NCI-H82 (cell line): ENCODE measurements around the gene HAPLN3.
"Not testable (repeated sequence)": the region's sequence is repeated elsewhere in the genome, so short reads cannot be mapped to it uniquely, and the experiment has no call there.

Experiments
- DNase-seq: peaks from one replicate; lab custom pipeline; 2025; lab: John Stamatoyannopoulos, UW

Gene HAPLN3

DNA sequence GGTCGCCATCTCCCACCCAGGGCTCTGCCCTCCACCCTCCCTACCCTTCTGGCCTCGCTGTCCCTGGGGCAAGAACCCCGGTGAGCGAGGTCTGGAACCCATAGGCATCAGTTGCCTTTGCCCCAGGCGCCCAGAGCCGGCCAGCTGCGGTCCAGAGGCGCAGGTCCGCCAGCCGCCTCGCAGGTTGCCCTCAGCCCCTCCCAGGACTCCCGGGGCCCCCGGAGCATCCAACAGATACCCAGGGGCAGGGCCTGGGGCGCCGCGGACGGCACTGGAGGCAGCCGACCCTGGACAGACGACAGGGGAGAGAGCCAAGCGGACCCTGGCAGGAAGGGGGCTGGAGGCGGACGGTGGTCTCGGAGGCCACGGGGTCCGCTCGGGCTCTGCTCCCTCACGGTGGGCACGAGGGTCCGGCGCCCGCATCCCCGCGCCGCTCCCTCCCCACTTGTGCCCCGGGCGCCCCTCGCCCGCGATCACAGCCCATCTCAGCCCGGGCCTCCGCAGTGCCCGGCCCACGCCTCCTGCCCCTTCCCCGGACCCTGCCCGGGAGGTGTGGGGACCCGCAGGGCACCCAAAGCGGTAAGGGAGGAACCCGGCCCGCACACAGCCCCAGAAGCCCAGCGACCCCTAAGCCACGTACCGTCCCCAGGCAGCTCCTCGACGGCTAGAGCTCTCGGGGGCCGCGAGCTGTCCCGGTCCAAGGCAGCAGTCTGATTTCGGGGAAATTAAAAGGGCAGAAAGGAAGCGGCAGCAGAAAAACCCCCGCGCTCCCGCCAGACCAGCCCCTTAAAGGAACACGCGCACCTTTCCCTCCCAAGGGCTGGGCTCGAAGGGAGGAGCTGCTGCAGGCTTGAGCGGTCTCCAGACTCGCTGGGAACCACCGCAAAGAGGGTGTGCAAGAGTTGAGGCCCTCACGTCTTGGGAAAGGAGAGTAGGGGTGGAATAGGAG, at the start of gene HAPLN3:
Gene HAPLN3 (minus strand): TSS at position 726 of the 949 bp plus-strand sequence. CDS start 8,246 bp downstream, outside the sequence.
- DNase-seq, result peak; percentile 63

GRCh38 chr15:88940110-88940675, 44.8 kb upstream of the HAPLN3 start:
- no peak for DNase-seq

- DNase-seq, result no peak
These were observed 44.1 kb upstream of the HAPLN3 start for GRCh38 chr15:88939486-88939806.

- DNase-seq, result no peak
These were observed 43.6 kb upstream of the HAPLN3 start for GRCh38 chr15:88938802-88939485.

DNA sequence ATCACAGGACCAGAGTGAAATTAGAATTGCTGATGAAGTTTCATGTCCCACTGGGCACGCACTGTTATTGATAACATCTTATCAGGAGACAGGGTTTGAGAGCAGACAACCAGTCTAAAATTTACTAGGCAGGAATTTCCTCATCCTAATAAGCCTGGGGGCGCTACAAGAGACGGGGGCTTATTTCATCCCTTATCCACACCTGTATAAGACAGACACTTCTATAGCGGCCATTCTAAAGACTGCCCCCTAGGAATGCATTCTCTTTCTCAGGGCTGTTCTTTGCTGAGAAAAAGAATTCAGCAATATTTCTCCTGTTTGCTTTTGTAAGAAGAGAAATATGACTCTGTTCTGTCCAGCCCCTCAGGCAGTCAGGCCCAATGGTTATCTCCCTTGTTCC, 39.1 kb upstream of the HAPLN3 start:
- DNase-seq, result not testable (repeated sequence)

GRCh38 chr15:88932875-88933330, 37.6 kb upstream of the HAPLN3 start:
- DNase-seq, result no peak

DNA sequence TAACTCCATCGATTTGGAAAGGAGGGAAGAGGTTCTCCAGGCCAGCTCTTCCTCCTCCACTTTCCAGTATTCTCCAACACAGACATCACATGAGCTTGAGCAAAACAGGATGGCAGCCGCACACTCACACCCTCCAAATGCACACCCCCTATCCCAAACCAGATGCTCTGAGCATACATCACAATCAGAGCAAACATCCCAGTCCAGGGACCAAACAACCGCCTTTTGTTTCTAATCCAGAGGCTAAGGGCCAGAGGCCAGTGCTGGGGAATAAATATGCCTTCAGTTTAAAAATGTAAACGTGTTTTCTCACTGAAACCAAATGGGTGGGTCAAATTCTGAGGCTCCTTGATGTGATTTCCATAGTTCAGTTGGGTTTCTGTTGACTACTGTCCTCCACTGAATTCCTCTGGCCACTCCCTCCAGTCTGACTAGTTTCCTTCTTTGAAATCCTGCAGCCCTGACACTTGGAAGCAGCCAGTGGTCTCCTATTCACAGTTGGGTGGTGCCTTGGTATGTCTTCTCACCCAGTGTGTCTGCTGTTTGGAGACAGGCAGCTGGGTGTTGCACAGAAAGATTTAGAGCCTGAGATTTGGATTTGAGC, 37.0 kb upstream of the HAPLN3 start:
- DNase-seq, result no peak

DNA sequence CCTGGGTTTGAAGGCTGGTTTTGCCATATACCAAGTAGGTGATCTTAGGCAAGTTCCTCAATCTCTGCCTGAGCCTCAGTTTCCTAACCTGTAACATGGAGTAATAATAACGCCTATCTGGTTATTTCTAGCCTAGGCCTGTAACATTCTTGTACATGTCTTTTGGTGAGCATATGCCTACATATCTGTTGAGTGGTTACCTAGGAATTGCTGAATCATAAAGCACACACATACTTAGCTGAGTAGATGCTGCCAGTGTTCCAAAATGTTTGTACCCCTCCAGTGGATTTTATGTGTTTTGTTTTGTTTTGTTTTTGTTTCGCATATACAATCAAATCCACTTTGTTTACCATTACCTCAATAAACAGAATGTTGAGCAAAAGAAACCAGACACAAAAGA, 35.2 kb upstream of the HAPLN3 start:
- no peak for DNase-seq

- DNase-seq, result not testable (repeated sequence)
These were observed 34.2 kb upstream of the HAPLN3 start for GRCh38 chr15:88929358-88930098.

GRCh38 chr15:88928192-88928591, 32.8 kb upstream of the HAPLN3 start:
- not testable (repeated sequence) for DNase-seq

DNA sequence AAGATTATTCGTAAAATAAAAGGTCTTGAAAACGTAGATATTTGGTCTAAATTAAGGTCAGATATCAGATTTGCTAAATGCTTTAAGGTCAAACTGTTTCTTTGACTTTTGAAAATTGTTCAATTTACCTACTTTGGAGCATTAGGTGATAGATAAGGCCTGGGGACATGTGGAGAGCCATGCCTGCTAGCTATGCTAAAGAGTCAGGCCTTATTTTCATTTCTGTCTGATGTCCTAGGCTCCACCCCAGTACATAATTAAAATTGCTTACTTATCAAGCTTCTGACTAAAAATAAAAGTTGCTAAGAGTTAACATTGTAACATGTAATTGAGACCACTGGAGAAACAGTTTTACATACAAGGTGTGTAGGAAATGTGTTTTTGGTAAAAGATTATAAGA, 30.3 kb upstream of the HAPLN3 start:
- not testable (repeated sequence) for DNase-seq

DNA sequence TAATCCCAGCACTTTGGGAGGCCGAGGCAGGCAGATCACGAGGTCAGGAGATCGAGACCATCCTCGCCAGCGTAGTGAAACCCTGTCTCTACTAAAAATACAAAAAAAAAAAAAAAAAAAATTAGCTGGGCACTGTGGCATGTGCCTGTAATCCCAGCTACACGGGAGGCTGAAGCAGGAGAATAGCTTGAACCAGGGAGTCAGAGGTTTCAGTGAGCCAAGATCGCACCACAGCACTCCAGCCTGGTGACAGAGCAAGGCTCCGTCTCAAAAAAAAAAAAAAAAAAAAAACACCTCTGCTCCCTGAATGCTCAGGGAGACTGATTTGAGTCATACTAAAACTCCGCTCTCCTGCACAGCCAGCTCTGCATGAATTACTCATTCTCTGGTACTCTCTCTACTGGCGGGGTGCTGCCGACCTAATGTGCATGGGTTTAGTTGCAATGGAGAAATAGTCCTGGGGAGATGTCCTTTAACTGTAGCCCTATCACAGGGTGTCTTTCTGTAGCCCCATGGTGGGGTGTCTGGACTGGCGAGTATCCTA, 25.6 kb upstream of the HAPLN3 start:
- DNase-seq, result not testable (repeated sequence)

- no peak for DNase-seq
These were observed 25.0 kb upstream of the HAPLN3 start for GRCh38 chr15:88920186-88920891.

- DNase-seq, result no peak
These were observed 23.4 kb upstream of the HAPLN3 start for GRCh38 chr15:88918738-88919137.

- DNase-seq, result no peak
These were observed 22.4 kb upstream of the HAPLN3 start for GRCh38 chr15:88917760-88918159.

DNA sequence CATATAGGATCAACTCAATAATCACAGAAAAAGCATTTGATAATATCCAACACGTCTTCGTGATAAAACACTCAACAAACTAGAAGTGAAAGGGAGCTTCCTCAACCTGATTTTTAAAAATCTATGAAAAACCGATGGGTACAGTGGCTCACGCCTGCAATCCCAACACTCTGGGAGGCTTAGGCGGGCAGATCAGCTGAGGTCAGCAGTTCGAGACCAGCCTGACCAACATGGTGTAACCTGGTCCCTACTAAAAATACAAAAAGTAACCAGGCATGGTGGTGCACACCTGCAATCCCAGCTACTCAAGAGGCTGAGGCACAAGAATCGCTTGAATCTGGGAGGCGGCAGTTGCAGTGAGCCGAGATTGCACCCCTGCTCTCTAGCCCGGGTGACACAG, 20.0 kb upstream of the HAPLN3 start:
- DNase-seq, result no peak

DNA sequence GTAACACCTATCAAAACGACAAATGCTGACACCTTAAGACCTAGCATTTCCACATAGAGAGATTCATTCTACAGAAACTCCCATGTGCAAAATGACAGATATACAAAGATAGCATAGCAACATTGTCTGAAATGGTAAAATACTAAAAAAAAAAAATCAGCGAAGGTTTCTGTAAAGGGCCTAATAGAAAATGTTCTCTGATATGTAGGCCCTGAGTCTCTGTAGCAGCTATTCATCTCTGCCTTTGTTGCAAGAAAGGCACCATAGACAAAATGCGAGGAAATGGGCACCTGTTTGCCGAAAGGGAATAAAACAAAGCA, 18.5 kb upstream of the HAPLN3 start:
- DNase-seq, result no peak

DNA sequence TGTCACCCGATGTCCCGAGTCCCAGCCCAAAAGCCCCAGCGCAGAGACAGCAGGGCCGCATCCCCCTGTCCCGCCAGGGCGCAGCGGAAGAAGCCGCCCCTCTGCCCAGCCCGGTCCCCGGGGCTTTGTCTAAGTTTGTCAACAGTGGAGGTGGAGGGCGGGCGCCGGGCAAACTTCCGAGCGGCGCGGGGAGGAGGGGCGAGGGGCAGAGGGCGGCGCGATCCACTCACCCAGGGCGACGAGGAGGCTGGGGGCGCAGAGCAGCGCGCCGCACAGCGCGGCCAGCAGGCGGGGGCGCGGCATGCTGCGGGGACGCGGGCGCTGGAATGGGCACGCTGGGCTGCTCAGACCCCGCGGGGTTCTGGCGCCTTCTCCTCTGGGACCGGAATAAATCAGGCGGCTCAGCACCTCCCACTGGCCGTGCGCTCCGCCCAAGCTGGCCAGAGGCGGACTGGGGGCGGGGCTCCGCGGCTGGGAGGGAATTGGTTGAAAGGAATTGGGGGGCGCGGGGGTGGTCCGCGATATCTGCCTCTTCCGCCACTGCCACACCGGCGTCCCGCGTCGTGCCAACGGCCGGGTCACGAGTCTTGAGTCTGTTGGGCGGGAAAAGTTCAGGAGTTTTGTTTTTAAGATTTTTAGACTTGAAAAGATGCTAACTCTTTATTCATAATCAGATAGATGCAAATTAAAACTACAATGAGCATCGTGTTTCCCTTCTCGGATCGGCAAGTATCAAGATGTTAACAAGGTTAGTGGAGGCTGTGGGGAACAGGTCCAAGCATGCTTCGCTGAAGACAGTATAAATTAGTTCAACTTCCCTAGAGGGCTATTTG, 17.9 kb upstream of the HAPLN3 start, which contains the start of gene MFGE8:
Gene MFGE8 (minus strand): TSS at position 363 of the 833 bp plus-strand sequence. CDS start 60 bp downstream, at position 303.
- peak; percentile 90 for DNase-seq

- peak; percentile 51 for DNase-seq
These were observed 17.2 kb upstream of the HAPLN3 start for GRCh38 chr15:88912500-88912921.

- peak; percentile 93 for DNase-seq
These were observed 16.4 kb upstream of the HAPLN3 start for GRCh38 chr15:88911766-88912118.
